ENCODE measurements around the gene FOXN1. TPM values are rescaled to one million over a fixed set of nuclear protein-coding genes. Genes with fewer than 3 reads are reported as not detected.

FOXN1 gene
- total RNA-seq, 2 donors from 2014 or later: 0.32 TPM; not detected in 1

- H3K27ac ChIP-seq: no peak overlapping the region
- TF ChIP-seq, protein P1, sequence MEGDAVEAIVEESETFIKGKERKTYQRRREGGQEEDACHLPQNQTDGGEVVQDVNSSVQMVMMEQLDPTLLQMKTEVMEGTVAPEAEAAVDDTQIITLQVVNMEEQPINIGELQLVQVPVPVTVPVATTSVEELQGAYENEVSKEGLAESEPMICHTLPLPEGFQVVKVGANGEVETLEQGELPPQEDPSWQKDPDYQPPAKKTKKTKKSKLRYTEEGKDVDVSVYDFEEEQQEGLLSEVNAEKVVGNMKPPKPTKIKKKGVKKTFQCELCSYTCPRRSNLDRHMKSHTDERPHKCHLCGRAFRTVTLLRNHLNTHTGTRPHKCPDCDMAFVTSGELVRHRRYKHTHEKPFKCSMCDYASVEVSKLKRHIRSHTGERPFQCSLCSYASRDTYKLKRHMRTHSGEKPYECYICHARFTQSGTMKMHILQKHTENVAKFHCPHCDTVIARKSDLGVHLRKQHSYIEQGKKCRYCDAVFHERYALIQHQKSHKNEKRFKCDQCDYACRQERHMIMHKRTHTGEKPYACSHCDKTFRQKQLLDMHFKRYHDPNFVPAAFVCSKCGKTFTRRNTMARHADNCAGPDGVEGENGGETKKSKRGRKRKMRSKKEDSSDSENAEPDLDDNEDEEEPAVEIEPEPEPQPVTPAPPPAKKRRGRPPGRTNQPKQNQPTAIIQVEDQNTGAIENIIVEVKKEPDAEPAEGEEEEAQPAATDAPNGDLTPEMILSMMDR (IDR thresholded peaks at IDR 0.05): no peak
- peaks cover 12% of the 10 kb centered on the region for H3K36me3 ChIP-seq
- H3K9me3 ChIP-seq: no peaks in the 10 kb centered on the region
- intact Hi-C loops (cut with DNase I): no loop called here
- no peak for DNase-seq
- H3K4me3 ChIP-seq: no peak overlapping the region
- H3K27me3 ChIP-seq: no peaks in the 10 kb centered on the region
- no peaks in the 10 kb centered on the region for H3K4me1 ChIP-seq
- no peak overlapping the region for H3K9ac ChIP-seq (ENCODE audit: low read depth in 2 of 2, low read length in 2 of 2)
These were observed 57.3 kb downstream of the FOXN1 start for GRCh38 chr17:28563475-28563874.

DNA sequence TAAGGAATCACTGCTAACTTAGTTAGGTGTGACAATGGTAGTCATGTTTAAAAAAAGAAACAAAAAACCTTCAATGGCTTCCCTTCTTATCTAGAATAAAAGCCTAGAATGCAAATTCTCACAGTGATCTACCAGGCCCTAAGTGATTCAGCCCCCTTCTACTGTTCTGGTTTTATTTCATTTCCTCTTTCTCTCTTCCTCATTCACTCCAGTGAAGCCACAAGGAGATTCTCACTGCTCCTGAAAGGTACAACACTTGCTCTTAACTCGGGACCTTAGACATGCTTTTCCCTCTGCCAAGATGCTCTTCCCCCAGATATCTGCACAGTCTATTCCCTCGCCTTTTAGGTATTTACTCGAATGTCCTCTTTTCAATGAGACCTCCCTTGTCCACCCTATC lies 61.5 kb downstream of the FOXN1 start:
- Histone ChIP-seq H3K27me3 (no peaks in the 10 kb centered on the region), H3K27ac (no peak overlapping the region), H3K4me3 (no peak overlapping the region), H3K36me3 (no peaks in the 10 kb centered on the region), H3K9me3 (no peaks in the 10 kb centered on the region), H3K4me1 (peaks cover 8% of the 10 kb centered on the region), H3K9ac (ENCODE audit: low read depth in 2 of 2, low read length in 2 of 2) (no peak overlapping the region)
- DNase-seq: no peak
- intact Hi-C loops (cut with DNase I): no loop called here
- TF ChIP-seq, protein P1 (IDR thresholded peaks at IDR 0.05): no peak

DNA sequence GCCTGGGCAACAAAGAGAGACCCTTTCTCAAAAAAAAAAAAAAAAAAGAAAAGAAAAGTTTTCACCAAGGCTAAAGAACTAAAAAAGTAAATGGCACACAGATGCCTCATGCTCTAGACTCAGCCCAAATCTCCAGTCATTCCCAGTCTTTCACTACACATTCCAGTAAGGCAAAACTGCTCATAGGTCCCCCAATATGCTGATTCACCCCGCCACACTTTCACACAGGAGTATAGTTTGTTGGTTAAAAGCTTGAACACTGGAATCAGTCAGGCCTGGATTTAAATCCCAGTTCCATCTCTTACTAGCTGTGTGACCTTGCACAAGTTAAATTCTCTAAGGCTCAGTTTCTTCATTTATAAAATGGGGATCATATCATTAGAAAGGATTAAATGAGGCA lies 63.3 kb downstream of the FOXN1 start:
- H3K9me3 ChIP-seq: no peaks in the 10 kb centered on the region
- no peaks in the 10 kb centered on the region for H3K36me3 ChIP-seq
- intact Hi-C loops (cut with DNase I): no loop called here
- H3K9ac ChIP-seq (ENCODE audit: low read depth in 2 of 2, low read length in 2 of 2): no peak overlapping the region
- no peak overlapping the region for H3K4me3 ChIP-seq
- peaks cover 8% of the 10 kb centered on the region for H3K4me1 ChIP-seq
- no peaks in the 10 kb centered on the region for H3K27me3 ChIP-seq
- TF ChIP-seq, protein P1 (IDR thresholded peaks at IDR 0.05): no peak
- no peak for DNase-seq
- H3K27ac ChIP-seq: no peak overlapping the region

- Histone ChIP-seq H3K36me3 (no peaks in the 10 kb centered on the region), H3K9me3 (no peaks in the 10 kb centered on the region), H3K4me1 (peaks cover 8% of the 10 kb centered on the region), H3K27me3 (no peaks in the 10 kb centered on the region), H3K27ac (peak overlapping the region; percentile 74), H3K9ac (ENCODE audit: low read depth in 2 of 2, low read length in 2 of 2) (peak overlapping the region; percentile 94), H3K4me3 (peak overlapping the region; percentile 99)
- intact Hi-C loops (cut with DNase I): no loop called here
- TF ChIP-seq, protein P1 (IDR thresholded peaks at IDR 0.05): no peak
- peak; percentile 69 for DNase-seq
These were observed 64.7 kb downstream of the FOXN1 start for GRCh38 chr17:28570716-28571360.

GRCh38 chr17:28571361-28572122 lies 65.4 kb downstream of the FOXN1 start, which contains the start of gene PIGS:
TSS of gene PIGS (minus strand) at chr17:28571524. CDS start at chr17:28571496, 28 bp downstream.
- intact Hi-C loops (cut with DNase I): no loop called here
- Histone ChIP-seq H3K9ac (ENCODE audit: low read depth in 2 of 2, low read length in 2 of 2) (peak within 1 kb of the TSS; percentile 94), H3K4me1 (peaks cover 8% of the 10 kb centered on the region), H3K4me3 (peak within 1 kb of the TSS; percentile 99), H3K27me3 (no peaks in the 10 kb centered on the region), H3K36me3 (no peaks in the 10 kb centered on the region), H3K27ac (peak within 1 kb of the TSS; percentile 74), H3K9me3 (no peaks in the 10 kb centered on the region)
- TF ChIP-seq, protein P1 (IDR thresholded peaks at IDR 0.05): no peak
- peak; percentile 97 for DNase-seq
